DND-41 (cell line): ENCODE results near the gene GLIS2.
"Not testable (repeated sequence)": the region's sequence is repeated elsewhere in the genome, so short reads cannot be mapped to it uniquely, and the experiment has no call there.

ENCODE experiments used
- ATAC-seq: fragments of 200-7000 bp; cut with Tn5 transposase; 3 replicates; pipeline ENCODE4 v1.9.1; 2021; ENCODE audit warnings: low read depth; ENCODE audit not compliant: insufficient read depth
- DNase-seq: peaks from one replicate; pipeline ENCODE4 v3.0.0-alpha.2; 2020
- H2AFZ ChIP-seq: 2 replicates; pipeline ENCODE4 v1.6.0; 2012; ENCODE audit warnings: low read depth, low read length
- H3K27ac ChIP-seq: 2 replicates; pipeline ENCODE4 v1.5.1; 2012; ENCODE audit warnings: low read length, inconsistent platforms
- H3K27me3 ChIP-seq: fragments of 200-600 bp; sonication (generic); 2 replicates; pipeline ENCODE4 v1.6.0; 2012; ENCODE audit warnings: low read length, mild to moderate bottlenecking, inconsistent platforms; ENCODE audit not compliant: insufficient read depth, poor library complexity
- H3K36me3 ChIP-seq: 2 replicates; pipeline ENCODE4 v1.5.1; 2012; ENCODE audit warnings: low read length, inconsistent platforms; ENCODE audit not compliant: insufficient read depth
- H3K4me1 ChIP-seq: 2 replicates; pipeline ENCODE4 v1.5.1; 2012; ENCODE audit warnings: mild to moderate bottlenecking, low read length; ENCODE audit not compliant: insufficient read depth
- H3K4me2 ChIP-seq: 2 replicates; pipeline ENCODE4 v1.6.0; 2012; ENCODE audit warnings: mild to moderate bottlenecking, moderate library complexity, low read length, inconsistent platforms; ENCODE audit not compliant: insufficient read depth
- H3K4me3 ChIP-seq, 2 experiments: fragments of 200-600 bp in 1 of 2; shearing (Covaris generic) in 1 of 2; 2 replicates each; pipeline ENCODE4 v1.5.1; 2012 to 2016; ENCODE audit warnings: inconsistent platforms in 2 of 2, low read length in 2 of 2, mild to moderate bottlenecking in 2 of 2, low read depth in 1 of 2, moderate library complexity in 1 of 2
- H3K79me2 ChIP-seq: 2 replicates; pipeline ENCODE4 v1.6.0; 2012; ENCODE audit warnings: low read length, inconsistent platforms; ENCODE audit not compliant: insufficient read depth
- H3K9ac ChIP-seq: 2 replicates; pipeline ENCODE4 v1.6.0; 2012; ENCODE audit warnings: low read depth, mild to moderate bottlenecking, inconsistent platforms, low read length, moderate library complexity
- H3K9me3 ChIP-seq: 2 replicates; pipeline ENCODE4 v1.5.1; 2012; ENCODE audit warnings: low read length, moderate library complexity, mild to moderate bottlenecking, inconsistent platforms; ENCODE audit not compliant: insufficient read depth, severe bottlenecking
- H4K20me1 ChIP-seq: 2 replicates; pipeline ENCODE4 v1.6.0; 2012; ENCODE audit warnings: low read length; ENCODE audit not compliant: insufficient read depth
- EZH2 ChIP-seq: IDR thresholded peaks from 3 replicates; pipeline ENCODE4 v1.6.1; 2012; ENCODE audit warnings: borderline replicate concordance, low read depth, mild to moderate bottlenecking, moderate library complexity, low read length, inconsistent platforms; ENCODE audit not compliant: severe bottlenecking
- TF ChIP-seq, protein P1 (sequence below): IDR thresholded peaks from 2 replicates; pipeline ENCODE4 v1.5.1; 2012; ENCODE audit warnings: borderline replicate concordance, low read length, moderate library complexity, mild to moderate bottlenecking; ENCODE audit not compliant: poor library complexity, severe bottlenecking; ENCODE audit errors: extremely low read depth

GLIS2 gene

DNA sequence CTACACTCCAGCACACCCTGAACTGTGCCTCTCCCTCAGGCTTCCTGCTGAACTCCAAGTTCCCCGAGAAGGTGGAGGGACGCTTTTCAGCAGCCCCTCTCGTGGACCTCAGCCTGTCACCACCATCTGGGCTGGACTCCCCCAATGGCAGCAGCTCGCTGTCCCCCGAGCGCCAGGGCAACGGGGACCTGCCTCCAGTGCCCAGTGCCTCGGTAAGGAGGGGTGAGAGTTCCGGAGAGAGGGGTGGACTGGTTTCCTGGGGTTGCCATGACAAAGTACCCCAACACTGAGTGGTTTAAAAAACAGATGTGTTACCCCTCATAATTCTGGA, 17.4 kb downstream of the GLIS2 start:
- Histone ChIP-seq H3K9ac (no peak overlapping the region), H3K4me1 (no peaks in the 10 kb centered on the region), H3K27me3 (no peaks in the 10 kb centered on the region), H3K4me3 (no peak overlapping the region), H3K36me3 (peaks cover under 1% of the 10 kb centered on the region; the same call in 1 of the 2 replicates), H2AFZ (no peak overlapping the region), H3K79me2 (no peaks in the 10 kb centered on the region), H3K9me3 (no peaks in the 10 kb centered on the region), H4K20me1 (peaks cover 19% of the 10 kb centered on the region), H3K4me2 (no peak overlapping the region), H3K27ac (no peak overlapping the region)
- ATAC-seq (no peak), DNase-seq (no peak)
- TF ChIP-seq, protein P1, sequence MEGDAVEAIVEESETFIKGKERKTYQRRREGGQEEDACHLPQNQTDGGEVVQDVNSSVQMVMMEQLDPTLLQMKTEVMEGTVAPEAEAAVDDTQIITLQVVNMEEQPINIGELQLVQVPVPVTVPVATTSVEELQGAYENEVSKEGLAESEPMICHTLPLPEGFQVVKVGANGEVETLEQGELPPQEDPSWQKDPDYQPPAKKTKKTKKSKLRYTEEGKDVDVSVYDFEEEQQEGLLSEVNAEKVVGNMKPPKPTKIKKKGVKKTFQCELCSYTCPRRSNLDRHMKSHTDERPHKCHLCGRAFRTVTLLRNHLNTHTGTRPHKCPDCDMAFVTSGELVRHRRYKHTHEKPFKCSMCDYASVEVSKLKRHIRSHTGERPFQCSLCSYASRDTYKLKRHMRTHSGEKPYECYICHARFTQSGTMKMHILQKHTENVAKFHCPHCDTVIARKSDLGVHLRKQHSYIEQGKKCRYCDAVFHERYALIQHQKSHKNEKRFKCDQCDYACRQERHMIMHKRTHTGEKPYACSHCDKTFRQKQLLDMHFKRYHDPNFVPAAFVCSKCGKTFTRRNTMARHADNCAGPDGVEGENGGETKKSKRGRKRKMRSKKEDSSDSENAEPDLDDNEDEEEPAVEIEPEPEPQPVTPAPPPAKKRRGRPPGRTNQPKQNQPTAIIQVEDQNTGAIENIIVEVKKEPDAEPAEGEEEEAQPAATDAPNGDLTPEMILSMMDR: no peak
- TF ChIP-seq EZH2: no peak

DNA sequence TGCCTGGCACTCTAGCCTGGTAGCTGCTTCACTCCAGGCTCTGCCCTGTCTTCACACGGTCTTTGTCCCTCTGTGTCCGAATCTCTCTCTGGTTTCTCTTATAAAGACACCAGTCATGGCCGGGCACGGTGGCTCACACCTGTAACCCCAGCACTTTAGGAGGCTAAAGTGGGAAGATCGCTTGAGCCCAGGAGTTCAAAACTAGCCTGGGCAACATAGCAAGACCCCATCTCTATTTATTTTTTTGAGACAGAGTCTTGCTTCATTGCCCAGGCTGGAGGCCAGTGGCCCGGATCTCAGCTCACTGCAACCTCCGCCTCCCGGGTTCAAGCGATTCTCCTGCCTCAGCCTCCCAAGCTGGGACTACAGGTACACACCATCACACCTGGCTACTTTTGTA, 17.8 kb downstream of the GLIS2 start:
- not testable (repeated sequence) for H3K36me3 ChIP-seq, H3K9me3 ChIP-seq, H2AFZ ChIP-seq, DNase-seq, H3K79me2 ChIP-seq, H3K27ac ChIP-seq, H3K4me3 ChIP-seq, H3K27me3 ChIP-seq, H3K9ac ChIP-seq, H3K4me1 ChIP-seq, ATAC-seq, H3K4me2 ChIP-seq
- H4K20me1 ChIP-seq: peaks cover 24% of the 10 kb centered on the region

DNA sequence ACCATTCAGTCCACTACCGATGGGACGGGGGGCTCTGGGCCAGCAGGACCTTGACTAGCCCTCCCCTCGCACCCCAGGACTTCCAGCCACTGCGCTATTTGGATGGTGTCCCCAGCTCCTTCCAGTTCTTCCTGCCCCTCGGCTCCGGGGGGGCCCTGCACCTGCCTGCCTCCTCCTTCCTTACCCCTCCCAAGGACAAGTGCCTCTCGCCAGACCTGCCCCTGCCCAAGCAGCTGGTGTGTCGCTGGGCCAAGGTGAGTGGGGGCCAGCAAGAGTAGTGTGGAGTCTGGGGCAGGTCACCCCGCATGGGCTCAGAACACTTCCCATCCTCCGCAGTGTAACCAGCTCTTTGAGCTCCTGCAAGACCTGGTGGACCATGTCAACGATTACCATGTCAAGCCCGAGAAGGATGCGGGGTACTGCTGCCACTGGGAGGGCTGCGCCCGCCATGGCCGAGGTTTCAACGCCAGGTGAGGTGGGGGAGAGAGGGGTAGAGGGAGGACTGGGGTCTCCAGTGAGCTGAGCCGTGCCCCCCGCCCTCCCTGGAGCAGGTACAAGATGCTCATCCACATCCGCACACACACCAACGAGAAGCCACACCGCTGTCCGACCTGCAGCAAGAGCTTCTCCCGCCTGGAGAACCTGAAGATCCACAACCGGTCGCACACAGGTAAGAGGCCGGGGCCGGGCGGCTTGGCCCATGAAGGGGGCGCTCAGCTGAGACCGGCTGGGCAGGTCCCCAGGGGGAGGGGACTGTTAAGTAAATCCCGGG, 19.0 kb downstream of the GLIS2 start:
- H3K9ac ChIP-seq: no peak overlapping the region
- DNase-seq: no peak
- H3K36me3 ChIP-seq: peaks cover 17% of the 10 kb centered on the region
- ATAC-seq: no peak
- H4K20me1 ChIP-seq: peaks cover 34% of the 10 kb centered on the region
- no peak overlapping the region for H3K27ac ChIP-seq
- H2AFZ ChIP-seq: no peak overlapping the region
- no peaks in the 10 kb centered on the region for H3K27me3 ChIP-seq
- TF ChIP-seq, protein P1: no peak
- no peak for TF ChIP-seq EZH2
- no peaks in the 10 kb centered on the region for H3K9me3 ChIP-seq
- H3K4me2 ChIP-seq: no peak overlapping the region
- H3K4me1 ChIP-seq: no peaks in the 10 kb centered on the region
- no peaks in the 10 kb centered on the region for H3K79me2 ChIP-seq
- no peak overlapping the region for H3K4me3 ChIP-seq

GRCh38 chr16:4336701-4337539, 21.1 kb downstream of the GLIS2 start:
- H4K20me1 ChIP-seq: peaks cover 51% of the 10 kb centered on the region
- H3K9ac ChIP-seq: no peak overlapping the region
- H2AFZ ChIP-seq: no peak overlapping the region
- no peak overlapping the region for H3K4me2 ChIP-seq
- H3K79me2 ChIP-seq: peaks cover 8% of the 10 kb centered on the region; the same call in 1 of the 2 replicates
- no peak for ATAC-seq
- TF ChIP-seq, protein P1: no peak
- TF ChIP-seq EZH2: no peak
- no peaks in the 10 kb centered on the region for H3K4me1 ChIP-seq
- H3K27ac ChIP-seq: no peak overlapping the region
- no peak for DNase-seq
- H3K9me3 ChIP-seq: no peaks in the 10 kb centered on the region
- no peaks in the 10 kb centered on the region for H3K27me3 ChIP-seq
- peaks cover 31% of the 10 kb centered on the region for H3K36me3 ChIP-seq
- H3K4me3 ChIP-seq: no peak overlapping the region
